ENCODE results near the gene EIF2S3B. TPM values are rescaled to one million over a fixed set of nuclear protein-coding genes. Genes with fewer than 3 reads are reported as not detected.

Gene EIF2S3B
- total and polyA plus RNA-seq, 4 donors: 0.06 to 2.4 (median 1.1) TPM

- Histone ChIP-seq H3K27me3 (ENCODE audit: control insufficient read depth in 3 of 3, insufficient read depth in 3 of 3, low read length in 2 of 3) (no peaks in the 10 kb centered on the region), H3K36me3 (ENCODE audit: control insufficient read depth in 4 of 4, insufficient read depth in 4 of 4, low read length in 4 of 4) (no peaks in the 10 kb centered on the region), H3K9ac (ENCODE audit: insufficient read depth in 1 of 2, low read length in 2 of 2) (no peak overlapping the region), H3K9me3 (ENCODE audit: control insufficient read depth in 4 of 4, insufficient read depth in 3 of 4, low read length in 3 of 4) (no peaks in the 10 kb centered on the region), H3K4me1 (ENCODE audit: control insufficient read depth in 5 of 5, insufficient read depth in 5 of 5, low read length in 5 of 5) (no peaks in the 10 kb centered on the region), H3K4me3 (no peak overlapping the region), H3K27ac (ENCODE audit: low read depth in 1 of 2, low read length in 1 of 2) (no peak overlapping the region)
- WGBS, 2 donors: 70 to 84% methylated on average over 2 of the region's 2 CpGs
- no peak for TF ChIP-seq CTCF (IDR thresholded peaks at IDR 0.05; ENCODE audit: control extremely low read depth, extremely low read depth)
- no peak for ATAC-seq (ENCODE audit: insufficient read depth, low FRiP score)
- DNase-seq: no peak
These were observed 22.7 kb downstream of the EIF2S3B start for GRCh38 chr12:10528174-10528953.

GRCh38 chr12:10529603-10530002, 23.9 kb downstream of the EIF2S3B start:
- Histone ChIP-seq H3K27me3 (ENCODE audit: control insufficient read depth in 3 of 3, insufficient read depth in 3 of 3, low read length in 2 of 3) (no peaks in the 10 kb centered on the region), H3K27ac (ENCODE audit: low read depth in 1 of 2, low read length in 1 of 2) (no peak overlapping the region), H3K9me3 (ENCODE audit: control insufficient read depth in 4 of 4, insufficient read depth in 3 of 4, low read length in 3 of 4) (no peaks in the 10 kb centered on the region), H3K4me1 (ENCODE audit: control insufficient read depth in 5 of 5, insufficient read depth in 5 of 5, low read length in 5 of 5) (no peaks in the 10 kb centered on the region), H3K36me3 (ENCODE audit: control insufficient read depth in 4 of 4, insufficient read depth in 4 of 4, low read length in 4 of 4) (no peaks in the 10 kb centered on the region), H3K9ac (ENCODE audit: insufficient read depth in 1 of 2, low read length in 2 of 2) (no peak overlapping the region), H3K4me3 (no peak overlapping the region)
- TF ChIP-seq CTCF (IDR thresholded peaks at IDR 0.05; ENCODE audit: control extremely low read depth, extremely low read depth): no peak
- 76 to 84% methylated on average over 3 of the region's 3 CpGs for WGBS, 2 donors
- ATAC-seq (ENCODE audit: insufficient read depth, low FRiP score): no peak
- DNase-seq: no peak

- no peaks in the 10 kb centered on the region for H3K4me1 ChIP-seq (ENCODE audit: control insufficient read depth in 5 of 5, insufficient read depth in 5 of 5, low read length in 5 of 5)
- 64 to 69% methylated on average over 3 of the region's 3 CpGs for WGBS, 2 donors
- H3K27ac ChIP-seq (ENCODE audit: low read depth in 1 of 2, low read length in 1 of 2): no peak overlapping the region
- no peaks in the 10 kb centered on the region for H3K9me3 ChIP-seq (ENCODE audit: control insufficient read depth in 4 of 4, insufficient read depth in 3 of 4, low read length in 3 of 4)
- TF ChIP-seq CTCF (IDR thresholded peaks at IDR 0.05; ENCODE audit: control extremely low read depth, extremely low read depth): no peak
- H3K27me3 ChIP-seq (ENCODE audit: control insufficient read depth in 3 of 3, insufficient read depth in 3 of 3, low read length in 2 of 3): no peaks in the 10 kb centered on the region
- DNase-seq (no peak), ATAC-seq (ENCODE audit: insufficient read depth, low FRiP score) (no peak)
- H3K9ac ChIP-seq (ENCODE audit: insufficient read depth in 1 of 2, low read length in 2 of 2): no peak overlapping the region
- no peaks in the 10 kb centered on the region for H3K36me3 ChIP-seq (ENCODE audit: control insufficient read depth in 4 of 4, insufficient read depth in 4 of 4, low read length in 4 of 4)
- no peak overlapping the region for H3K4me3 ChIP-seq
These were observed 32.0 kb downstream of the EIF2S3B start for GRCh38 chr12:10537721-10538120.
